ENCODE measurements around the gene KCNT2.

KCNT2 gene

GRCh38 chr1:196609370-196609737 is 1.1 kb upstream of the KCNT2 start:
- Histone ChIP-seq H3K36me3 (replicated peaks; ENCODE audit: insufficient read depth, low read length) (no peaks in the 10 kb centered on the region), H3K4me2 (ENCODE audit: low read depth, low read length) (no peak overlapping the region), H3K9me2 (replicated peaks; ENCODE audit: insufficient read depth, low read length) (no peaks in the 10 kb centered on the region), H3K27me3 (replicated peaks; ENCODE audit: insufficient read depth, low read length) (no peaks in the 10 kb centered on the region), H3K4me1 (ENCODE audit: low read length) (no peaks in the 10 kb centered on the region), H3K79me2 (ENCODE audit: low read length) (no peaks in the 10 kb centered on the region), H3K9ac (ENCODE audit: low read length) (no peak overlapping the region), H3K27ac (ENCODE audit: low read length) (no peak overlapping the region), H3K9me3 (replicated peaks; ENCODE audit: insufficient read depth, low read length) (no peaks in the 10 kb centered on the region), H3K4me3 (ENCODE audit: low read length) (no peak overlapping the region), H4K20me1 (ENCODE audit: insufficient read depth, low read length) (no peaks in the 10 kb centered on the region), H3F3A (ENCODE audit: insufficient read depth, low read length) (no peaks in the 10 kb centered on the region), H2AFZ (ENCODE audit: low read length) (no peak overlapping the region)
- DNase-seq = no peak
- TF ChIP-seq EZH2phosphoT487 (IDR thresholded peaks at IDR 0.05; ENCODE audit: low read length) (no peak), EZH2 (optimal IDR thresholded peaks at IDR 0.05; ENCODE audit: low read depth, low read length) (no peak), CTCF (IDR thresholded peaks at IDR 0.05; ENCODE audit: low read length) (no peak)

- DNase-seq = no peak
- no peak for TF ChIP-seq EZH2 (optimal IDR thresholded peaks at IDR 0.05; ENCODE audit: low read depth, low read length)
- no peak for TF ChIP-seq CTCF (IDR thresholded peaks at IDR 0.05; ENCODE audit: low read length)
- no peak for TF ChIP-seq EZH2phosphoT487 (IDR thresholded peaks at IDR 0.05; ENCODE audit: low read length)
- Histone ChIP-seq H3K4me3 (ENCODE audit: low read length) (no peak overlapping the region), H3F3A (ENCODE audit: insufficient read depth, low read length) (no peaks in the 10 kb centered on the region), H3K27ac (ENCODE audit: low read length) (no peak overlapping the region), H3K9ac (ENCODE audit: low read length) (no peak overlapping the region), H3K27me3 (replicated peaks; ENCODE audit: insufficient read depth, low read length) (no peaks in the 10 kb centered on the region), H3K4me1 (ENCODE audit: low read length) (no peaks in the 10 kb centered on the region), H3K36me3 (replicated peaks; ENCODE audit: insufficient read depth, low read length) (no peaks in the 10 kb centered on the region), H3K79me2 (ENCODE audit: low read length) (no peaks in the 10 kb centered on the region), H3K4me2 (ENCODE audit: low read depth, low read length) (0 out of 2 replicates have a peak overlapping the region, but pooled peaks have one; percentile 8), H4K20me1 (ENCODE audit: insufficient read depth, low read length) (no peaks in the 10 kb centered on the region), H3K9me3 (replicated peaks; ENCODE audit: insufficient read depth, low read length) (no peaks in the 10 kb centered on the region), H2AFZ (ENCODE audit: low read length) (0 out of 2 replicates have a peak overlapping the region, but pooled peaks have one; percentile 15), H3K9me2 (replicated peaks; ENCODE audit: insufficient read depth, low read length) (no peaks in the 10 kb centered on the region)
Measured at GRCh38 chr1:196607981-196608380, 259 bp downstream of the KCNT2 start.

GRCh38 chr1:196603651-196604050 is 4.6 kb downstream of the KCNT2 start:
- H3K79me2 ChIP-seq (ENCODE audit: low read length) = no peaks in the 10 kb centered on the region
- no peak for DNase-seq
- no peak overlapping the region for H3K4me2 ChIP-seq (ENCODE audit: low read depth, low read length)
- no peaks in the 10 kb centered on the region for H4K20me1 ChIP-seq (ENCODE audit: insufficient read depth, low read length)
- no peak overlapping the region for H3K4me3 ChIP-seq (ENCODE audit: low read length)
- no peaks in the 10 kb centered on the region for H3K27me3 ChIP-seq (replicated peaks; ENCODE audit: insufficient read depth, low read length)
- no peaks in the 10 kb centered on the region for H3K4me1 ChIP-seq (ENCODE audit: low read length)
- no peaks in the 10 kb centered on the region for H3K9me2 ChIP-seq (replicated peaks; ENCODE audit: insufficient read depth, low read length)
- H3F3A ChIP-seq (ENCODE audit: insufficient read depth, low read length) = no peaks in the 10 kb centered on the region
- no peak overlapping the region for H3K27ac ChIP-seq (ENCODE audit: low read length)
- no peak overlapping the region for H3K9ac ChIP-seq (ENCODE audit: low read length)
- H3K36me3 ChIP-seq (replicated peaks; ENCODE audit: insufficient read depth, low read length) = no peaks in the 10 kb centered on the region
- no peaks in the 10 kb centered on the region for H3K9me3 ChIP-seq (replicated peaks; ENCODE audit: insufficient read depth, low read length)
- TF ChIP-seq CTCF (IDR thresholded peaks at IDR 0.05; ENCODE audit: low read length) (no peak), EZH2 (optimal IDR thresholded peaks at IDR 0.05; ENCODE audit: low read depth, low read length) (no peak), EZH2phosphoT487 (IDR thresholded peaks at IDR 0.05; ENCODE audit: low read length) (no peak)
- no peak overlapping the region for H2AFZ ChIP-seq (ENCODE audit: low read length)
